NCI-H460 (cell line): ENCODE results near the gene GPX6. TPM values are rescaled to one million over a fixed set of nuclear protein-coding genes. Genes with fewer than 3 reads are reported as not detected.
"Not testable (repeated sequence)": the region's sequence is repeated elsewhere in the genome, so short reads cannot be mapped to it uniquely, and the experiment has no call there.

Source experiments
- DNase-seq: peaks from one replicate; pipeline ENCODE4 v3.0.0-alpha.2; 2016; ENCODE audit warnings: low read depth; ENCODE audit errors: extremely low read depth
- polyA plus RNA-seq: library from polyadenylated mRNA; depleted of rRNA; stranded (reverse); fragments of >200 nt; gene quantifications from 2 replicates; pipeline ENCODE4 v1.2.3, GENCODE V29; 2014; cell fraction: nucleus; rRNA removed
- total RNA-seq: library from RNA; depleted of rRNA; stranded (reverse); fragments of >200 nt; shearing (Covaris generic); gene quantifications from 2 replicates; pipeline ENCODE4 v1.2.3, GENCODE V29; 2014; rRNA removed

Gene GPX6, protein sequence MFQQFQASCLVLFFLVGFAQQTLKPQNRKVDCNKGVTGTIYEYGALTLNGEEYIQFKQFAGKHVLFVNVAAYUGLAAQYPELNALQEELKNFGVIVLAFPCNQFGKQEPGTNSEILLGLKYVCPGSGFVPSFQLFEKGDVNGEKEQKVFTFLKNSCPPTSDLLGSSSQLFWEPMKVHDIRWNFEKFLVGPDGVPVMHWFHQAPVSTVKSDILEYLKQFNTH
- not detected in 2 replicates for total RNA-seq
- not detected in 2 replicates for polyA plus RNA-seq

DNA sequence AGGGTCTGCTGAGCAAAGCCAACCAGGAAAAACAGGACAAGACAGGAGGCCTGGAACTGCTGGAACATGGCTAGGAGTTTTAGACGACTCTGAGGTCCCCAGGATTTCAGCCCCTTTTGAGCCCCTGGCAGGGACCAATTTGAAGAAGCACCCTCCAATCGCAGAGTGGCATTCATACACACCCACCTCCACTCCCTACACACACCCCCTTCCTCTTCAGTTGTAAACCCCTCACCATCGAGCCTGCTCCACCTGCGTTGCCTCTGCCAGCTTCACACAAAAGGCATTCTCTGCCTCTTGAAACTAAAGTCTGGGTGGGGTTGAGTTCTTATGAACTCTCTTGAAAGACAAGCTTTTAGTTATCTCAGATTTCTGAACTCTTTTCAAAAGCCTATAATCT lies at the start of gene GPX6:
TSS of gene GPX6 (minus strand) at position 118 of the 400 bp plus-strand sequence. CDS start at position 68, 50 bp downstream.
- no peak for DNase-seq

DNA sequence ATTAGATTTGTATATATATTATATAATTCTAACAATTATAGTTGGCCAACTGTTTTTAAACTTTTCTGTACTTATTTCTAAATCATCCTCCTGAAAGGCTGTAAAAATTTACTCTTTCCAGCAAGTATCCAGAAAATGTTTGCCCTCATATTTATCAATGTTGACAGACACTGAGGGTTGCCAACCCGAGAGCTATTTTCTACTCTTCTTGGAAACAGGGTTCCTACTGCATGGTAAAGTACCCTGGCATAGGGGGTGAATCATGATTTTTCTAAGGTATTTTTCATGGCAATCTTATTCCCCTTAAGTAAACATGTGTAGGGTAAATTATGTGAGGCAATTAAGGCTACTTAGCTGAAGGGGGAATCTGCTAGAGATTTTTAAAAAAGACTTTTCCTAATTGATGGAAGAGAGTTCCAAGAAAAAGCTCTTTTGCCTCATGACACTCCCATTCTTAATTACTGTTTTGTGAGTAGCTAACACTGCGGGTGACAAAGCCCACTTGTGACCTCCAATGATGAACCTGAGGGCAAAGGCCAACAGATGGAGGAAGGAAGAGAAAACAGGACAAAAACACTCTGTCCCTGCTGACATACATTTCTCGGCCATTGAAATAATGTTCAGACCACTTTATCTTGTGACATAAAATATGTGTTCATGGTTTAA lies 48.0 kb upstream of the GPX6 start:
- DNase-seq: no peak

DNA sequence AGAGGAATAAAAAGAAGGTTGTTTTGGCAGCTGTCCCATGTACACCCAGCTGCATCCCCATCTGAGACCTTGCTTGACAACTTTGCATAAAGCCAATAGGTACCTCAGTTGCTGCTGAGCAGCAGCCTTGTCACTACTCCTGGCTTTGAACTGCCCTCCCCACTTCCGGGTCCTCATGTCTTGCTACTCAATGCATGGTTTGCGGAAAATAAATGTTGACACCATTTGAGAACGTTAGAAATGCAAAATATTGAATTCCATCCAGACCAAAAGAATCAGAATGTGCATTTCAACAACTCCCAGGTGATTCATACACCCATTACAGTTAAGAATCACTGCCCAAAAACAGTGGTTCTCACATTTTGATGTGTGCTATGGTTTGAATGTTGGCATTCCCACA lies 43.0 kb upstream of the GPX6 start:
- no peak for DNase-seq

DNA sequence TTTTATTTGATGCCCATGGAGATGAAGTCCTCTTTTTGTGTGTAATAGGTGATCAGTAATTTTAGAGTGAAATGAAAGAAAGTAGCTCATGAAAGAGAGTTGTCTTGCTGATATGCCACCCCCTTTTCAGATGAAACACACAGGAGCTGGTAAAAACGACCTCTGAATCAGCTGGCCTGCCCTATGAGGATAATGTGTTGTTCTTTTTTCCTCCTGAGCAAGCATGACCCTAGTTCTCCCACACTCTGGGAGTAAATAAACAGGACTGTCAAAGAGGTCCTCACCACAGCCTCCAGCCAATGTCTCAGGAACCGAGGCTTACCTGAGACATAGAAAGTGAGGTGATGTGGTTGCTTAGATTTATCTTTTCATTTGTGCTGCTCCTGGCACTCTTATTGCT lies 39.5 kb upstream of the GPX6 start:
- DNase-seq: no peak

DNA sequence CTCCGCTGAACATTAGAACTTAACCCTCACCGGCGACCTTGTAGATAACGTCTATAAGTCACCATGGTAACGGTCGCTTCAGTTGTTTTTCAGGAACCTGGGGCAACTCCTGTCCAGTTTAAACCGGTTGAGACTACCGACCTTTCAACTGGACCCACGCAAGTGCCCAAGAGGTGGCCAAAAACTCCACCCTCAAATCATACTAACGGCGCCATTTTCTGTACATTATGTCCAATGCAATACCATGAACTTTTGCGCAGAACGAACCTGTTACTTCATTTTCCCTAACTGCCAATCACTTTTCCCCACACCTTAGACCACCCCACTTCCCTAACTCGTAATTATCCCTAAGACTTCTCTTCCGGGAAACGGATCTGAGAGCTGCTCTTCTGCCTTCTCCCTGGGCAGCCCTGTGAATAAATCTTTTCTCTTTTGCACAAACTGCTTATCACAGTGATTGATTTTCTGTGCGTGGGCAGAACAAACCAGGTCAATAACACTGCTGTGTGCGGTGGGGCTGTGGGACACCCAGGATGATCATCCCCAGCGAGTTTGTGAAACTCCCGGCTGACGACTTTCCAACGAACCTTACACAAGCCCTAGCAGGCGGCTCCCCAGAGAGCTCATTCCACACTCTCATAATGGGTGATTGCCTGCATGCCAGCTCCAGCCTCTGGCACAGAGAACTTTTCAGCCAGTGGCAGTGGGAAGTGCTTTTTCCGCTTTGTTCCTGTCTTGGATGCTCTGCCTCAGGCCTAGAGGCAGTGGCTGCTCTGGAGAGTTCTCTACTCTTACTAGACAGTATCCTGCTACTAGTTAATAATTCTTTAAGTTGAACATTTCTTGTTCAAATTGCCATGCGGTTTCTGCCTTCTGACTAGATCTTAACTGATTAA lies 38.6 kb upstream of the GPX6 start:
- DNase-seq: no peak

DNA sequence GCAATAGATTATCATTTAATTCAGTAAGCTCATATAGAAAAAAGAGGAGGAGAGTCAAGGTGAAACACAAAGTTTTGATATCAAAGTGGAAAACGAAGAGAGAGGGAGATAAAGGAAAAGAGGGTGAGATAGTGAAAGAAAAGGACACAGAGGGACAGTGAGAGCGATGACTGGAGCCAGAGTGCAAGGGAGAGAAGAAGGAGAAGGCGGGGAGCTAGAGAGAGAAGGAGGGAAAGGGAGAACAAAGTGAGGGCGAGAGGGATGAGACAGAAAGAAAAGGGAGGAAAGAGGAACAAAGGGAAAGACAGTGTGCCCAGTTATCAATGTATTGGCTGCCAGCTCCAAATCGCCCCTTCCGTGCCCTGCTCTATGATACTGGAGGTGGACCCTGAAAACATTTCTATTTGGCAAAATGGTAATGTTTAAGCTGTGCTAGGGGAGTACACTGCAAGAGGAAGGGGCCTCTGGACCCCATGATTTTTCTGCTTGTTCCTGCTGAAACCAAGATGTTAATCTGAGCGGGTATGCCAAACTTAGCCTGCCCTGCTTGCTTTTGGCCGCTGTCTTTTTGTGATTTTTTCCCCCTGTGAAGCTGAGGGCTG lies 37.9 kb upstream of the GPX6 start:
- DNase-seq: no peak

DNA sequence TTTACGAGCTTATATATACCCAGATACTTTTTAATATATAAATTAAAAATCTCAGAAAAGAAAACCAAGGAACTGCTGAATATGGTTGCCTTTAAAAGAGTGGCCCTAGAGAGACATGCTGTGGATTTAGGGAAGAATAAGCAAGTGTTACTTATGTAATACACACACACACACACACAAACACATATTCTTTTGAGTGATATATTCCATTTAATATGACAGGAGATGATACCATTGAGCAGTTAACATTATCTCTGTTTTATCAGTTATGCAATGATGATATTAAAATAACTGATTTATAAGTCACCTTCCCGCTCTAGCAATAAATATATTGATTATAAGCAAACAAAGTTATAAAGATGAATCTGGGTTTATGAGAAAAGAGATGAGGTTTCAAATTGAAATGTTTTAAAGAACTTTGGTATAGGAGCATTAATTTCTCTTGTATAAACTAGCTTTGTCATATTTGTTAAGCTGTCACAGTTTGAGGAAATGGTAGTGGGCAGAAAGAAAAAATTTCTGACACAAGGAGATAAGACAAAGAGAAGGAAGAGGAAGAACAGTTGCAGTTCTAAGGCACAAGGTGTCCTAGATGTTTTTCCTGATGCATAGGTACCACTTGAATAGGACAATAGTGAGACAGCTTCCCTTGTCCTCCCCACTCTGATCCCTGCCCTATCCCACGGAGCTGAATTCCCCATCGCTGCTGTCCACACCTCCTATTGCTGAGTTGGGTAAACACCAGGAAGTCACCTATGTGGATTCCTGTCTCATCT lies 36.5 kb upstream of the GPX6 start:
- no peak for DNase-seq

DNA sequence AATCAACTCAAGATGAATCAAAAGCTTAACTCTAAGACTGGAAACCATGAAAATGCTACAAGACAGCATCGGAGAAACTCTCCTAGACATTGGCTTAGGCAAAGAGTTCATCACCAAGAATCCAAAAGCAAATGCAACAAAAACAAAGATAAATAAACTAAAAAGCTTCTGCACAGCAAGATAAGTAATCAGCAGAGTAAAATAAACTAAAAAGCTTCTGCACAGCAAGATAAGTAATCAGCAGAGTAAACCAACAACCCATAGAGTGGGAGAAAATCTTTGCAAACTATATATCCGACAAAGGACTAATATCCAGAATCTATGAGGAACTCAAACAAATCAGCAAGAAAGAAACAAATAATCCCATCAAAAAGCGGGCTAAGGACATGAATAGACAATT lies 31.4 kb upstream of the GPX6 start:
- not testable (repeated sequence) for DNase-seq

DNA sequence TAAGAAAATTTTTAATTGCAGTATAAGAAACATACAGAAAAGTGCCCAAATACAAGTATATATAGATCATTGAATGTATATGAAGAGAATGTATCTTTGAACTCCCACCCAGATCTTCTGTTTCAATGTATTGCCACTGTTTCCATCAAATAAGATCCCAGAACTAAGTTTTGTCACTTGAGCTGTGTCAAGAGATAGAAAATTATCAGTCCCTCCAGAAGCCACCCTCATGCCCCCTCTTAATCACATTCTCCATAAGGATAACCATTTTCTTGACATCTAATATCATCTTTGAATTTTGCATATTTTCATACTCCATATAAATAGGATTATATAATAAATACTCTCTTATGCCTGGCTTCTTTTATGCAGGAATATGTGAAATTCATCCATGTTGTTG lies 30.4 kb upstream of the GPX6 start:
- DNase-seq: no peak

DNA sequence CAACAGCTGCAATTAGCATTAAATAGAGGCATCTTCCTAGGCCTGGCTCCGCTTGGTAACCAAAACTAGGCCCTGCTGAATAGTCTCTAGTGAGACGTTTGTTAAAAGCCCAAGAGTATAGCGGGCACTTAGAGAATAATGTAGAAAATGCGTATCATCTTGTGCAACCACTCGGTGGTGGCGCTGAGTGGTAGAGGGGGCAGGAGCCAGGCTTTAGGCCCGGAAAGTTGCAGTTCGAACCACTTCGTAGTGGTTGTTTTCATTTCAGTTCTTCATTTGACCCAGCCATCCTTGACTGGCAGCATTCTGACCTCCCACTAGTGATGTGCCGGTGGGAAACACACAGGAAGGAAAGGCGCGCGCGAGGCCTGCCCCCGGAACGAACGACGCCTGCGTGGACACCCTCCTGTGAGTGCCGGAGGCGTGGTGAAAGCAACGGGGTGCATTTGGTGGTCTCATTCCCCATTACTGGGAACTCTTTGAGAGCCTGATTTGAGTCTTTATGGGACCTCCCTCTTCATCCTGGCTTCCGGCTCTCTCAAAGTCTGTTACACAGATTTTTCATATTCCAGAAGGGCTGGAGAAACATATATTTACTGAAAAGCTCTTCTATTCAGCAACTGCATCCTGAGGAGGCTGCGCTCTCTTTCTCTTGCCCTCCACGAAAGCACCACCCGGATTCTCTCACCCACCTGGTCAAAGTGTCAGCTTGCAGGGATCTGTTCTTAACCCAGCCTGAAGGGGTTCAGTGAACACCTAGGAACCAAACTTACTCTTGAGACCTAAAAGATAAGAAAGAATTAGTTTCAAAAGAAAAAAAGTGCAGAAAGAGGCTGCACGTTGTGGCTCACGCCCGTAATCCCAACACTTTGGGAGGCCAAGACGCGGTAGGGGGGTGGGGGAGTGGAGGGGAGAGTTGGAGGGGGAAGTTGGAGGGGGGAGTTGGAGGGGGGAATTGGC lies 28.3 kb upstream of the GPX6 start:
- DNase-seq: no peak

DNA sequence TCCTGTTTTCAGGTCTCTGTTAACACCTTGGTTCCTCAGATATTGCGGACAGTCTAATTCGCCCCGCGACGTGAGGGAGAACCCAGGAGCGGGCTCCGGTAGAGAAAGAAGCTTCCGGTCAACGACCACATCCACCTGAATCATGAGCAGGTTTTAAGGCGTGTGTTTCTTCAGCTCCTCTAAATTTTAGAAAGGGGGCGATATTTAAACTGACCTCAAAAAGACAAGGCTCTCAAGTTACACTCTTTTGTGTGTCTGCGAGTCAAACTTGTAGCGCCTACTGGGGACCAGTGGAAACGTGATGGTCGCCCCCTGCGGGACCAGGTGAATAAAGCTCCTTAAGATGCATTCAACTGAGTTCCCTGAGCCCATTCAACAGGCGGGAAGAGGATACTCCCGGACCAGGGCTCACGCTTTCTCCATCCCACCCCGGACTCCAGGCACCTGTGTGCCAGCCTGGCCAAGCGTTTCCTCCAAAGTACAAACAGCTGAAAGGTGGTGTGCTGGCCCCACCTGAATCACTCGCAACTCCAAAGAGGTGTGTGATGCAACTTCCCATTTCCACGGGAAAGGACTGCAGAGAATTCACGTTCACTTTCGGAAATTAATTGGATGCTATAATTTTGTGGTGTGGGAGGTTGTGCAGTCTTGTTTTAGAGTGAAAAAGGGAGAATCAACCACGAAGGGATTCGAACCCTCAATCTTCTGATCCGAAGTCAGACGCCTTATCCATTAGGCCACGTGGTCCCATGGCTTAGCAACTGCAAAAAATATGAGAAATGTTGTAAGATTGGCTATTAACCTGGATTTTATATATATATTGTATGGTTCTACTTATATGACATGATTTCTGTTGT lies 27.1 kb upstream of the GPX6 start:
- peak; percentile 73 for DNase-seq

DNA sequence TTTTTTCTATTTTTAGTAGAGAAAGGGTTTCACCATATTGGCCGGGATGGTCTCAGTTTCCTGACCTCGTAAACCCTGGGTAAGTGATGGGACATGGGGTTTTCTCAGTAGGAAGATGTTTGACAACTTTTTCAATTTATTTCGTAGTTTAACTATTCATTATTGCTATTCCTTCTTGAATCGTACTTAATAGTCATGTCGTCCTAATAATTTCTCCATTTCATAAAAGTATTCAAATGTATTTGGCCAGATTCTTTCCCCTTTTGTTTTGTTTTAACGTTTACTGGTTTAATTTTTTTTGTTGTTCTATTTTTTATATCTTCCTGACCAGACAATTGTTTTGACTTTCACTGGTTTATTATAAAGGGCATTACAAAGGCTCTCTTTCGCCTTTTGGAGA lies 26.4 kb upstream of the GPX6 start:
- DNase-seq: no peak

DNA sequence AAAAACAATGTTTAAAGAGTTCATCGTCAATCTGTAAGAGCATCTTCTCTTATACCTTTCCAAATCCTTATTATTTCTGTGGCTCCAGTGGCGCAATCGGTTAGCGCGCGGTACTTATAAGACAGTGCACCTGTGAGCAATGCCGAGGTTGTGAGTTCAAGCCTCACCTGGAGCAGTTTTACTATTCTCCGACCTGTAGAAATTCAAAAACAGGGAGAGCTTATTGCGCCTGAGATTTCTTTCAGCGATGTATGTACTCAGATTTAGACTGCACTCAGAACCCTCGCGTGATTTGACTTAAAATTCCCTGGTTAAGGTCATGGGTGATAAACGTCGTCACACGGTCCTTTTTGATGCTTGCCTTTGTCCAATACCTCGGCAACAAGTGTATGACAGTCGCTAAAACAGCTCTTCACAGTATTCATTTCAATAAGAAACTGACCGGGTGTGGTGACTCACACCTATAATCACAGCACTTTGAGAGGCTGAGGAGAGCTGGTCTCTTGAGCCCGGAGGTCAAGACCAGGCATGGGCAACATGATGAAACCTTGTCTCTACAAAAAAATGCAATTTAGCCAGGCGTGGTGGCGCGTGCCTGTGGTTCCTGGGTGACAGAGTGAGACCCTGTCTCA lies 22.0 kb upstream of the GPX6 start:
- no peak for DNase-seq

DNA sequence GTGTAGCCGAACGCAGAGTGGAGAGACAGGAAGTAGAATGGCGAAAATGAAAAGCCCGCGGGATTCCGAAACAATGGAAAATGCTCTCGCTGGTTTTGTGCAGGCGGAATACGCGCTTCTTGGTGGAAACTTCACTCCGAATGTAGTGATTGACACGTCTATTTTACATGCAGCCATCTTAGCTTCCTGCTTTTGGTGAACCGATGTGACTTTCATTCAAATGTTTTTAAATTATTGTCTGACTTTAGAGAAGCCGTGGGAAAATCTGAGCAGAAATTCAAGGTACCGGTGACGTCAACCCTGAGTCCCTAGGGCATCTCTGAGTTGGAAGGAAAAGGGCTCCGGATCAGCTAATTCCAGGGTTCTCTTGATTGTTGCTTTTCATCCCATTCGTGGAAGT lies 21.5 kb upstream of the GPX6 start:
- no peak for DNase-seq

DNA sequence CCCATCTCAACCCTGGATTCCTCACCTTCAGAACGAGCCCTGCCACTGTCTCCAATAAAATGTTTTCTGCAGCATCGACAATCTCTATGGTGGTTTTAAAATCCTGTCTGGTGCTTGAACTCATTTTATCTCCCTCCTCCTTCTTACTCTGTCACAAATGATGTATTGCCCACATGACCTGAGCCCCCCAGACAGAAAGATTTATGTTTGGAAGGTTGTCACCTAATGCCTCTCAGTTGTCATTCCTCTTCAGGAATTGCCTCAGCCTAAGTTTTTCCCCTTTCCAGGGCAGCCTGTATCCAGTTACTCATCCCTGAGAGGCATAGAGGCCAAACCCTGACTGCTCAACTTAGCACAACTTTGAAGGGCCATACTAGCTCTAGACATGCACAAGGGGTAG lies 19.3 kb upstream of the GPX6 start:
- DNase-seq: no peak

DNA sequence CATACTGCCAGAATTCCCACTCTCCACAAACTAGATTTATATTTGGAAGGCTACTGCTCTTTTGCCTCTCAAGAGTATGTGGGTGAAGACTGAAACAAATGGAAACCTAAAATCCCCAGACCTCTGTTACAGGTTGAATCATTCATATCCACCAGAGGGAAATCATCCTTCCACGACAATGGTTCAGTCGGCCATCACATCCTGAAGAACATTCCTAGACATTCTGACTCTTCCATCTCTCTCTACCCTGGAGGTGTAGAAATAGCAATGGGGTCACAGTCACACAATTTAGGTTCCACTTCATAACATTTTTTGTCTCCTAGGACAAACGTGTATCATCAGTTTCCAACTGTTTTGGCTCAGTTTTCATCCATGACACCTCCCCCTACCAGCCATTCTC lies 18.7 kb upstream of the GPX6 start:
- DNase-seq: no peak

DNA sequence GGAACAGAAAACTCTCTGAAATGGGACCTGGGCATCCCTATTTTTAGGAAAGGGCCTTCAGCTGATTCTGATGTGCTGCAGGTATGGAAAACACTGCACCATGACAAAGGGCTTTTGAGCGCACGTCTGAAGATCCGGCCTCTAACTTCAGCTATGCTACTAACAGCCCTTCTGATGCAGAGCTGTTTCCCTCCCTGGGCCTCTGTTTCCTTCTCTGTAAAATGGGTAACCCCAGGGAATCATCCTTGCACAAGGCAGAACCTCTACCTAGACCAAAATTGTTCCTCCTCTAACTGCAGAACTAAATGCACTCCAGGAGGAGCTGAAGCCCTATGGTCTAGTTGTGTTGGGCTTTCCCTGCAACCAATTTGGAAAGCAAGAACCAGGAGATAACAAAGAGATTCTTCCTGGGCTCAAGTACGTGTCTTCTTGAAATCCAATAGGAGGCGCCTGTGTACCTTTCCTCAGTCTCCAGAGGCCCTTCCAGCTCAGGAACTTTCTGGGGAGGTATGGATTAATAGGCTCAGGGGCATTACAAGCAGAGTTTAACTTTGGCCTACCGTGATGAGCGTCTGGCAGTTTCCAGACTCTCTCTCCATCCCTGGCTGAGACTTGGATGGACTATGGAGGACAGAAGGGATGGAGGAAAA lies 16.0 kb upstream of the GPX6 start:
- DNase-seq: no peak
